ENCODE measurements around the gene POP4. TPM values are rescaled to one million over a fixed set of nuclear protein-coding genes. Genes with fewer than 3 reads are reported as not detected.

The POP4 gene
- total RNA-seq, 1 donor from 2014 or later = 60.6 TPM

DNA sequence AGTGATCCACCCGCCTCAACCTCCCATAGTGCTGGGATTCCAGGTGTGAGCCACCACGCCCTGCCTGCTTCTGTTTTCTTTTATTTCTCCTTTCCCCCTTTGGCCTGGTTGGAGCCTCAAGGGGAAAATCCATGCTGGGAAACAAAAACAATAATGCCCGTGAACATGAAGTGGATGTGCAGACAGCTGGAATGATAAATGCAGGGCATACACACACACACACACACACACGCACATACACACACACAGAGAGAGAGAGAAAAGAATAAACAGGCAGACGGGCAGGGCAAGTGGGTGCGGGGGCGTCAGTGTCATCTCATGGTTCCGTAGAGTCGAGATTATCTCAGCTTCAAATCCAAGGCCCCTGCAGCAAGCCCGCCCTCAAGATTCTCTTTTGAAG is 54.8 kb downstream of the POP4 start:
- Histone ChIP-seq H3K4me1 (ENCODE audit: insufficient read depth, low read length) (peaks cover 39% of the 10 kb centered on the region), H3K4me3 (ENCODE audit: insufficient read depth, low read depth, low read length) (no peak overlapping the region), H3K4me2 (ENCODE audit: low read length) (no peak overlapping the region), H3K9ac (ENCODE audit: low read length) (no peak overlapping the region), H3K36me3 (ENCODE audit: insufficient read depth, low read length) (no peaks in the 10 kb centered on the region), H2AFZ (ENCODE audit: low read depth, low read length) (no peak overlapping the region), H3K79me2 (ENCODE audit: insufficient read depth, low read length) (no peaks in the 10 kb centered on the region), H4K20me1 (ENCODE audit: insufficient read depth, low read length) (no peaks in the 10 kb centered on the region), H3K27me3 (ENCODE audit: insufficient read depth, low read length) (no peaks in the 10 kb centered on the region), H3K27ac (ENCODE audit: low read depth, low read length) (no peak overlapping the region), H3K9me3 (ENCODE audit: insufficient read depth, low read depth, low read length) (no peaks in the 10 kb centered on the region)
- DNase-seq (ENCODE audit: low read depth) (no peak), FAIRE-seq (no peak)
- Mint-ChIP-seq H3K36me3 (ENCODE audit: low read depth, unreplicated experiment) (no peaks in the 10 kb centered on the region), H3K27me3 (ENCODE audit: low read depth, unreplicated experiment) (no peaks in the 10 kb centered on the region), H3K4me1 (ENCODE audit: low read depth, unreplicated experiment) (peaks cover 40% of the 10 kb centered on the region), H3K9me3 (ENCODE audit: unreplicated experiment) (peaks cover 4% of the 10 kb centered on the region), H3K27ac (ENCODE audit: unreplicated experiment) (peak overlapping the region; percentile 84), H3K4me3 (ENCODE audit: unreplicated experiment) (no peak overlapping the region)
- no peak for TF ChIP-seq EZH2 (IDR thresholded peaks at IDR 0.05; ENCODE audit: insufficient read depth, low read length)
- TF ChIP-seq, protein P1, sequence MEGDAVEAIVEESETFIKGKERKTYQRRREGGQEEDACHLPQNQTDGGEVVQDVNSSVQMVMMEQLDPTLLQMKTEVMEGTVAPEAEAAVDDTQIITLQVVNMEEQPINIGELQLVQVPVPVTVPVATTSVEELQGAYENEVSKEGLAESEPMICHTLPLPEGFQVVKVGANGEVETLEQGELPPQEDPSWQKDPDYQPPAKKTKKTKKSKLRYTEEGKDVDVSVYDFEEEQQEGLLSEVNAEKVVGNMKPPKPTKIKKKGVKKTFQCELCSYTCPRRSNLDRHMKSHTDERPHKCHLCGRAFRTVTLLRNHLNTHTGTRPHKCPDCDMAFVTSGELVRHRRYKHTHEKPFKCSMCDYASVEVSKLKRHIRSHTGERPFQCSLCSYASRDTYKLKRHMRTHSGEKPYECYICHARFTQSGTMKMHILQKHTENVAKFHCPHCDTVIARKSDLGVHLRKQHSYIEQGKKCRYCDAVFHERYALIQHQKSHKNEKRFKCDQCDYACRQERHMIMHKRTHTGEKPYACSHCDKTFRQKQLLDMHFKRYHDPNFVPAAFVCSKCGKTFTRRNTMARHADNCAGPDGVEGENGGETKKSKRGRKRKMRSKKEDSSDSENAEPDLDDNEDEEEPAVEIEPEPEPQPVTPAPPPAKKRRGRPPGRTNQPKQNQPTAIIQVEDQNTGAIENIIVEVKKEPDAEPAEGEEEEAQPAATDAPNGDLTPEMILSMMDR (IDR thresholded peaks at IDR 0.05; ENCODE audit: insufficient read depth, low read depth, low read length) = no peak

DNA sequence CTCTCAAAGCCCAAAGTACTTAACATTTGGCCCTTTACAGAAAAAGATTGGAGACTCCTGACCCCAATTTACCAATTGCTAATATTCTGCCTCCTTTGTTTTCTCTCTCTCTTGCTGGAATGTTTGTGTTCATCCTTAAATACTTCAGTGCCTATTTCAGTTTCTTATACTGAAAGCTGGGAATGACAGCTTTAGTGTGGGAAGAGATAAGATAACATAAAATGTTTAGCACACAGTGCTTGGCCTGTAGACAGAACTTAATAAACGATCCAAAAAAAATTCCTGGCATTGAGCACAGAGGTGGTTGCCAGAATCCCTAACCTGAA is 56.2 kb downstream of the POP4 start:
- no peaks in the 10 kb centered on the region for H3K9me3 ChIP-seq (ENCODE audit: insufficient read depth, low read depth, low read length)
- Mint-ChIP-seq H3K4me3 (ENCODE audit: unreplicated experiment) (peak overlapping the region; percentile 57), H3K36me3 (ENCODE audit: low read depth, unreplicated experiment) (peaks cover 7% of the 10 kb centered on the region), H3K9me3 (ENCODE audit: unreplicated experiment) (no peaks in the 10 kb centered on the region), H3K27ac (ENCODE audit: unreplicated experiment) (peak overlapping the region; percentile 100), H3K27me3 (ENCODE audit: low read depth, unreplicated experiment) (no peaks in the 10 kb centered on the region), H3K4me1 (ENCODE audit: low read depth, unreplicated experiment) (peaks cover 45% of the 10 kb centered on the region)
- H3K4me1 ChIP-seq (ENCODE audit: insufficient read depth, low read length) = peaks cover 53% of the 10 kb centered on the region
- no peaks in the 10 kb centered on the region for H3K27me3 ChIP-seq (ENCODE audit: insufficient read depth, low read length)
- peak overlapping the region; percentile 77 for H3K9ac ChIP-seq (ENCODE audit: low read length)
- no peaks in the 10 kb centered on the region for H3K36me3 ChIP-seq (ENCODE audit: insufficient read depth, low read length)
- peak overlapping the region; percentile 79 for H2AFZ ChIP-seq (ENCODE audit: low read depth, low read length)
- no peaks in the 10 kb centered on the region for H3K79me2 ChIP-seq (ENCODE audit: insufficient read depth, low read length)
- DNase-seq (ENCODE audit: low read depth) = no peak
- H3K4me2 ChIP-seq (ENCODE audit: low read length) = peak overlapping the region; percentile 80
- no peak for FAIRE-seq
- TF ChIP-seq, protein P1 (IDR thresholded peaks at IDR 0.05; ENCODE audit: insufficient read depth, low read depth, low read length) = no peak
- TF ChIP-seq EZH2 (IDR thresholded peaks at IDR 0.05; ENCODE audit: insufficient read depth, low read length) = no peak
- peak overlapping the region; percentile 96 for H3K27ac ChIP-seq (ENCODE audit: low read depth, low read length)
- H4K20me1 ChIP-seq (ENCODE audit: insufficient read depth, low read length) = peaks cover 4% of the 10 kb centered on the region
- H3K4me3 ChIP-seq (ENCODE audit: insufficient read depth, low read depth, low read length) = peak overlapping the region; percentile 30

DNA sequence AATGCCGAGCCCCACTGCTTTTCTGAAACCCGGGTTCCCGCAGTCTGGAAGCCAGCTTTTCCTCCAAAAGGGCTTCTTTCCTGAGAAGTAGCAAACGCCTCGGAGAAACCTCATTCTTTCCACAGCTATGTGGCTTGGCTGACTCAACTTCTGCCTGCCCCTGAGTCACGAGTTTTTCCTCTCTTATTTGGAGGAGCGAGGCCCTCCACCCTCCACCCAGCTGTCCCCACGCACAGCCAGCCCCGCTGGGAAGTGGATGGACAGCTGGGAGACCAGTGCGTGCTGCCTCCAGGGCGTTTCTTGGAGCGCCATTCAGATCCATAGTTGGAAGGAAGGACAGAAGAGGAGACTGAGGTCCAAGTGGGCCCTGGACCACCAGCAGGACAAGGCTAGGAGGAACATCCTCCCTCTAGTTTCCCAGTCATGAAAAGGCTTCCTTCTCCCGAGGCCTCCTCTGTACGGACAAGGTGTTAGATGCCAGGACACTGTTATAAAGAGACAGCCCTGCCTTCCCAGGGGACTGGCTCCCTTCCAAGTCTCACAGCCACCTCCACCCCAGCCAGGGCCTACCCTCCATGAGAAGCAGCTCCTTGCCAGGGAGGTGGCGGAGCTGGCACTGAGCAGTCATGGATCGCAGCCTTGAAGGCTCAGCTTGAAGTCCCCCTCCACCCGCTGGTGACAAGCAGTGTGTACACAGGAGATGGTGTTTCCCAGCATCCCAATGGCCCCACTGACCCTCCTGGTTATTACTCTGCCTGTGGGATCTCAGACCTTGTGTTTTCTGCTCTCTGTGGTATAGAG is 56.7 kb downstream of the POP4 start:
- H3K9ac ChIP-seq (ENCODE audit: low read length) = peak overlapping the region; percentile 77
- DNase-seq (ENCODE audit: low read depth) = peak; percentile 95

More for the DNA sequence above, 56.7 kb downstream of the POP4 start:
- H3K4me2 ChIP-seq (ENCODE audit: low read length) = peak overlapping the region; percentile 80
- H3K4me1 ChIP-seq (ENCODE audit: insufficient read depth, low read length) = peaks cover 53% of the 10 kb centered on the region
- no peak for TF ChIP-seq EZH2 (IDR thresholded peaks at IDR 0.05; ENCODE audit: insufficient read depth, low read length)
- TF ChIP-seq, protein P1 (IDR thresholded peaks at IDR 0.05; ENCODE audit: insufficient read depth, low read depth, low read length) = no peak
- H3K79me2 ChIP-seq (ENCODE audit: insufficient read depth, low read length) = no peaks in the 10 kb centered on the region
- peak overlapping the region; percentile 96 for H3K27ac ChIP-seq (ENCODE audit: low read depth, low read length)
- Mint-ChIP-seq H3K4me1 (ENCODE audit: low read depth, unreplicated experiment) (peaks cover 48% of the 10 kb centered on the region), H3K27me3 (ENCODE audit: low read depth, unreplicated experiment) (no peaks in the 10 kb centered on the region), H3K4me3 (ENCODE audit: unreplicated experiment) (peak overlapping the region; percentile 57), H3K36me3 (ENCODE audit: low read depth, unreplicated experiment) (peaks cover 7% of the 10 kb centered on the region), H3K27ac (ENCODE audit: unreplicated experiment) (peak overlapping the region; percentile 100), H3K9me3 (ENCODE audit: unreplicated experiment) (no peaks in the 10 kb centered on the region)
- H4K20me1 ChIP-seq (ENCODE audit: insufficient read depth, low read length) = peaks cover 5% of the 10 kb centered on the region
- H3K27me3 ChIP-seq (ENCODE audit: insufficient read depth, low read length) = no peaks in the 10 kb centered on the region
- no peaks in the 10 kb centered on the region for H3K9me3 ChIP-seq (ENCODE audit: insufficient read depth, low read depth, low read length)
- FAIRE-seq = peak; percentile 92
- peak overlapping the region; percentile 79 for H2AFZ ChIP-seq (ENCODE audit: low read depth, low read length)
- peak overlapping the region; percentile 30 for H3K4me3 ChIP-seq (ENCODE audit: insufficient read depth, low read depth, low read length)
- no peaks in the 10 kb centered on the region for H3K36me3 ChIP-seq (ENCODE audit: insufficient read depth, low read length)
